Measurements from ENCODE around the gene NRF1. TPM values are rescaled to one million over a fixed set of nuclear protein-coding genes. Genes with fewer than 3 reads are reported as not detected.
"Not testable (repeated sequence)": the region's sequence is repeated elsewhere in the genome, so short reads cannot be mapped to it uniquely, and the experiment has no call there.

Gene NRF1
- polyA plus RNA-seq (2011; rRNA removed), result 13.0 and 13.3 TPM in 2 replicates
- 18.9 and 23.0 TPM in 2 replicates for polyA minus RNA-seq (2011; rRNA and poly(A)+ RNA removed)

GRCh38 chr7:129611246-129612111, at the start of gene NRF1:
TSS of gene NRF1 (plus strand) at chr7:129611720. CDS start at chr7:129657352, 45,632 bp downstream.
- DNase-seq (ENCODE audit: low read depth), result peak; percentile 41
- no peak for TF ChIP-seq CTCF (IDR thresholded peaks at IDR 0.05; ENCODE audit: insufficient read depth, low read depth, low read length)
- no peaks in the 10 kb centered on the region for H3K27me3 ChIP-seq (ENCODE audit: control insufficient read depth, insufficient read depth, low read length)
- POLR2A ChIA-PET, result no interaction called here
- CTCF ChIA-PET, result interaction anchor here (0.8 to 2.3 kb wide), 11 partner anchors 11 to 214 kb away, joined by 3 to 15 read pairs (median 5); no protein-coding TSS in a partner anchor
- peak within 1 kb of the TSS; percentile 62 for H3K4me3 ChIP-seq (ENCODE audit: low read depth, low read length)
- no peaks in the 10 kb centered on the region; the same call in 1 of the 2 replicates for H3K36me3 ChIP-seq (ENCODE audit: control insufficient read depth, insufficient read depth, low read length)

GRCh38 chr7:129566323-129566722, 45.2 kb upstream of the NRF1 start:
- POLR2A ChIA-PET; CTCF ChIA-PET; DNase-seq (ENCODE audit: low read depth): not testable (repeated sequence)

GRCh38 chr7:129567377-129567776, 44.1 kb upstream of the NRF1 start:
- no peak overlapping the region for H3K4me3 ChIP-seq (ENCODE audit: low read depth, low read length)
- POLR2A ChIA-PET, result no interaction called here
- CTCF ChIA-PET, result interaction anchor here (0.5 kb wide), 1 partner anchor 345 kb away, joined by 3 read pairs; no protein-coding TSS in a partner anchor
- no peaks in the 10 kb centered on the region for H3K36me3 ChIP-seq (ENCODE audit: control insufficient read depth, insufficient read depth, low read length)
- H3K27me3 ChIP-seq (ENCODE audit: control insufficient read depth, insufficient read depth, low read length), result peaks cover 3% of the 10 kb centered on the region; the same call in 1 of the 2 replicates
- no peak for DNase-seq (ENCODE audit: low read depth)
- no peak for TF ChIP-seq CTCF (IDR thresholded peaks at IDR 0.05; ENCODE audit: insufficient read depth, low read depth, low read length)

More at GRCh38 chr7:129566323-129566722, 45.2 kb upstream of the NRF1 start:
- H3K4me3 ChIP-seq (ENCODE audit: low read depth, low read length); H3K27me3 ChIP-seq (ENCODE audit: control insufficient read depth, insufficient read depth, low read length); H3K36me3 ChIP-seq (ENCODE audit: control insufficient read depth, insufficient read depth, low read length): not testable (repeated sequence)

- ChIA-PET POLR2A (no interaction called here), CTCF (no interaction called here)
- no peaks in the 10 kb centered on the region for H3K36me3 ChIP-seq (ENCODE audit: control insufficient read depth, insufficient read depth, low read length)
- TF ChIP-seq CTCF (IDR thresholded peaks at IDR 0.05; ENCODE audit: insufficient read depth, low read depth, low read length), result no peak
- H3K27me3 ChIP-seq (ENCODE audit: control insufficient read depth, insufficient read depth, low read length), result peaks cover 3% of the 10 kb centered on the region; the same call in 1 of the 2 replicates
- no peak for DNase-seq (ENCODE audit: low read depth)
- H3K4me3 ChIP-seq (ENCODE audit: low read depth, low read length), result no peak overlapping the region
Measured at GRCh38 chr7:129568240-129568639, 43.3 kb upstream of the NRF1 start.

GRCh38 chr7:129569326-129569725, 42.2 kb upstream of the NRF1 start:
- POLR2A ChIA-PET, result no interaction called here
- Histone ChIP-seq H3K36me3 (ENCODE audit: control insufficient read depth, insufficient read depth, low read length) (no peaks in the 10 kb centered on the region), H3K4me3 (ENCODE audit: low read depth, low read length) (no peak overlapping the region), H3K27me3 (ENCODE audit: control insufficient read depth, insufficient read depth, low read length) (no peaks in the 10 kb centered on the region; the same call in 1 of the 2 replicates)
- DNase-seq (ENCODE audit: low read depth), result no peak
- CTCF ChIA-PET, result interaction anchor here (1.2 kb wide), 1 partner anchor 10 kb away, joined by 3 read pairs; no protein-coding TSS in a partner anchor
- no peak for TF ChIP-seq CTCF (IDR thresholded peaks at IDR 0.05; ENCODE audit: insufficient read depth, low read depth, low read length)
